Left colon (tissue), 2 donors: Measurements from ENCODE around the gene TMEM72. TPM values are rescaled to one million over a fixed set of nuclear protein-coding genes. Genes with fewer than 3 reads are reported as not detected.
A peak's percentile ranks its signal among the peaks of the same experiment; 100 is the strongest.

Source experiments
- ATAC-seq: fragments of 200-7000 bp; cut with Tn5 transposase; one replicate; pipeline ENCODE4 v1.9.1; 2020; ENCODE audit warnings: mild to moderate bottlenecking, moderate library complexity
- DNase-seq, 2 donors: peaks; one replicate each; pipeline ENCODE4 v3.0.0-alpha.2; 2020
- intact Hi-C, 2 donors: fragments of 100-400 bp; cut with DNase I in 1 of 2; cut with micrococcal nuclease in 1 of 2; formaldehyde crosslinking; loops; one replicate each; pipeline versions ENCODE4 v1.11.2 to v1.14.0; 2022; cut with DNase I, micrococcal nuclease
- total RNA-seq, 2 donors: library from RNA; stranded (reverse); fragmentation: NEBNext Ultra II Directional; extraction: Animal tissue kit (Norgen Biotek cat#: 25700); gene quantifications; one replicate each; pipeline ENCODE4 v1.2.1, GENCODE V29; 2021
- donor health status: DM: no; HTN: no; CAD: no.
- donor health status: DM: yes; HTN: yes; CAD: no.

Gene TMEM72
- total RNA-seq, 2 donors from 2014 or later: 25.0 to 33.1 TPM

DNA sequence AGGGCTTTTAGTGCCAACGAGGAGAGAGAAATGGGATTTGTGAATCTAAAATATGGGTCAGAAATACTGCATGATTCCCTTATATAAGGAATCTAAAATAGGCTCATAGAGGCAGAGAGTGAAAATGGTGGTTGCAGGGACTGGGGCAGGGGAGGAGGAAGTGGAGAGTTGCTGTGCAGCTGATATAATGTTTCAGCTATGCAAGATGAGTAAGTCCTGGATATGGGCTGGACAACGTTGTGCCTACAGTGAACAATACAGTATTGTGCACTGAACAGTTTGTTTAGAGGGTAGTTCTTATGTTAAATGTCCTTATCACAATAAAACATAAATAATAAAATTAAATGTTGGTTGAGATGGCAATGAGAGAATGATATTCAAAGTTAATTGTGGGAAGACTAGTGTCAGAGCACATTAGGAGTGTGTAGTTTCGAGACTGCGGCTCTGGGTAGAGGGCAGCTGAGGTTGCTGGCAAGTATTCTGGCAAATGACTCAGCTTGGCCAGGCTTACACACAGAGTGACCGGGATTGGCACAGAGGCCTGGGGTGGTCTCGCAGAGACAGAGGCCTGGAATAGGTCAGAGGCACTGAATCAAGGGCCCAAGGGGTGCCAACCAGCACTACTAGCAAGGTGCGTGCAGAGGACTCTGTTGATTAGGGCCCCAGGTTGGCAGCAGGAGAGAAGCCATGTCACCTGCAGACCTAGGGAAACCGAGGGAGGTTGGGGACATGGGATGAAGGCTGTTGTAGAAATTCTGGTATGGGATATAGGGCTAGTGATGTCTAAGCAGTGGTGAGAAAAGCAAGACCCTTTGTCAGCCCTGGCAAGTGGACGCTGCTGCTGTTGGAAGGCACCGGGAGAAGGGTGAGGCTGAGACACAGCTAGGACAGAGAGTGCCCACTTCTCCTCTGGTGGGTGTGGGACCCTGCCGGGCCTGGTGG is 70.3 kb downstream of the TMEM72 start:
- ATAC-seq (peak; percentile 62), DNase-seq (no peak)
- intact Hi-C loops: no loop called here

DNA sequence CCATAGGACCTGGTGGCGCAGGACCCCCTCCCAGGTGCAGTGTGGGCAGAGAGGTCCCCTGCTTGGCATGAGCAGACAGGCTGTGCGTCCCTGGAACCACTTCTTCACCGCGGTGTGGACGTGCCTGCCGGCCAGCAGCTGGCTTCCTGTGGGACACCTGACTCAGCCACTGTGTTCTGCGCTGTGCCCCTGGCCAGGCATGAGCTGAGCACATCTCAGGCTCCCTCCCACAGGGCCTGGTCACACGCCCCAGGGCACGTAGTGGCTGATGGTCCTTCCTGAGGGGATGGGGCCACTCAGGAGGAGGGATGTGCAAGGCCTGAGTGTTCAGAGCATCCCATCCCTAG is 71.0 kb downstream of the TMEM72 start:
- DNase-seq (no peak), ATAC-seq (no peak)
- intact Hi-C loops: no loop called here

DNA sequence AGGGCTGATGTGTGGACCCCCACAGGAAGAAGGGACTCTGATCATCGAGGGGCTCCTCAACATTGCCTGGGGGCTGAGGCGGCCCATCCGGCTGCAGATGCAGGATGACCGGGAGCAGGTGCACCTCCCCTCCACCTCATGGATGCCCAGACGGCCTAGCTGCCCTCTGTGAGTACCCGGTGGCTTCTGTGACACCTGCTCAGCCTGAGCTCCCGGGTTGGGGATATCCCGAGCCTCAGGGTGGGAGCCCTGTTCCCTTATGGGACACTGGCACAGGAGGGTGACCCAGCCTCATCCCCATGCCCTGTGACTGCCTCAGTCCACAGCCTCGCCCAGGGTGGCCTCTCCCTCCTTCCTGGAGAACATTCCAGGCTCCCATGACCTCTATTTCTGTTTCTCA is 71.4 kb downstream of the TMEM72 start:
- DNase-seq (peak in 1 of 2 donors; percentile 29), ATAC-seq (no peak)
- intact Hi-C loops: no loop called here

DNA sequence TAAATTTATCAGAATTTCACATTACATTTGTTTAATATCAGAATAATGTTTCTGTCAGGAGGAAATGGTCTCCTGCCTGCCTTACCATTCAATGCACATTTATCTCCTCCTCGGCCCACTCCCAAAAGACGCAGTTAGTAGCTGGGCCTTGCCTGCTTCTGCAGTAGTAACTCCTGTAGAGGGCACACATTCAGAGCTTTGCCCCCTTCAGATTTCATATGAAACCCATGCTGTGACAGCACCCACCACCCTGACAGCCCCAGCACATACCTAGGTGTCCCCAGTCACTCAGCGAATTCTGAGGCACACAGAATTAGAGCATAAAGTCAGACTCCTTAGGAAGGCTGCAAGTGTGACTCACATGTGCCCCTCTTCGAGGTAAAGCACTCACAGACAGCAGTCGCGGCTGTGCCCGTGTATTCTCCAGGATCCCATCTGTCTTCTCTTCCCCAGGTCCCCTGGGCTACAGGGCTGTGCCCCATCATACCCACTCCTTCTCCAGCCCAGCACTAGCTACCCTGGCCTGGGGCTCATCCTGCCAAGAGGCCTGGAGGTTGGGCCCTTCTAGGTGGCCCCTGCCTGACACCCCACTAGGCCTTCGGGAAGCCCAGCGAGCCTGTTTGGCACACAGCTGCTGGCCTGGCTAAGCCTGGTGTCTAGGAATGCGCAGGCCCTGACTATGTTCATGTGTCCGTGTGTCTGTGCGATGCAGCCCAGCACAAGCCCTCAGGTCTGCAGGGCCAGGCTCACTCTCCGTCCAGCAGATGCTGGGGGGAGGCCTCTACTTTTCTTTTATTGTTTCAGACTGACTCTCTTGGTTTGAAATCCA is 72.1 kb downstream of the TMEM72 start:
- no peak for ATAC-seq
- intact Hi-C loops: no loop called here
- peak; percentile 2 to 24 for DNase-seq

DNA sequence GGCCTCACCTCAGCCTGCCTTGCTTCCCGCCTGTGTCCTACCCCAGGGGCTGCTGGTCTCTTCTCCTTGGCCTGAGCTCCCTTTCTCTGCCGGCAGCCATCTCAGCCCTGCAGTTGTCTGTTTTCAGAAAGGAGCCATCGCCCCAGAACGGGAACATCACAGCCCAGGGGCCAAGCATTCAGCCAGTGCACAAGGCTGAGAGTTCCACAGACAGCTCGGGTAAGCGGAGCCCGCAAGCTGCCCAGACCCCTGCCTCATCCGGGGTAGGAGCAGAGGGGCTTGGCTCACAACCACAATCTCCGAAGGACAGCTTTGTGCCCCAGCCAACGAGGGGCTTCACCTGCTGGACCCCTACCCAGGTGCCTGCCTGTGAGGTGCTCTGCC is 72.8 kb downstream of the TMEM72 start:
- DNase-seq (peak; percentile 3 to 11), ATAC-seq (no peak)
- intact Hi-C loops: no loop called here

DNA sequence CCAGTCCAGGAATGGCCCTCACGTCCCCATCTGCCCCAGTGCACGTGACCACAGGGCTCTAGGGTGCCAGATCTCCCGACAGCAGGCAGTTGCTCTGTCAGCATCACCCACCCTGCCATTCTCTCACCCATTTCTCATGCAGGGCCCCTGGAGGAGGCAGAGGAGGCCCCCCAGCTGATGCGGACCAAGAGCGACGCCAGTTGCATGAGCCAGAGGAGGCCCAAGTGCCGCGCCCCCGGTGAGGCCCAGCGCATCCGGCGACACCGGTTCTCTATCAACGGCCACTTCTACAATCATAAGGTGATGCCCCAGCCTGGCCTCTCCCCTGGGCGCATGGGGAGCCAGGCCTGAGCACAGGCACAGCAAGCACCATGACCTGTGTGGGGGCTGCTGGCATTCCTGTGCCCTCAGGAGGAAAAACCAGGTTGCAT is 73.5 kb downstream of the TMEM72 start:
- ATAC-seq: no peak
- intact Hi-C loops: no loop called here
- DNase-seq: peak in 1 of 2 donors; percentile 19

DNA sequence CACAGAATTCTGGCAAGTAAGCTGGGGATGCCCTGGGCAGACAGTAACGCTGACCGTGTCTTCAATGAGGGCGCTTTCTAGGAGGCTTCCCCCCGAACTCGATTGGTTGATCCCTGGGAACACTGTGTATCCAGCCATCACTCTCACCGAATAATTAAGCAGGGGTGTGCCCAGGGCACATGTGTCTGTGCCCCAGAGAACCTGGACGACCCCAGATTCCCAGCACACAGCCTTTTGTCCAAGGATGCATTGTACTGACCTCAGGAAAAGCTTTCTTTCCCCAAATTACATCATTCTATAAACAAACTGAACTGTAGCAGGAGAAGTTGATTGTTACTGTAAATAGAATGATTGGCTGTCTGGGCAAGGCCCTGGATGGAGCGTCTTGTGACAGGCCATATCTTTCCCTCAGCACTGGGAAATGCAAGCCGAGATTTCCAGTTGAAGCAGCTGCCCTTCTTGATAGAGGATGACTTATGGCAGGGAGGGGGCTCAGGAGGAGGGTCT is 74.1 kb downstream of the TMEM72 start:
- ATAC-seq (no peak), DNase-seq (peak in 1 of 2 donors; percentile 18)
- intact Hi-C loops: no loop called here

DNA sequence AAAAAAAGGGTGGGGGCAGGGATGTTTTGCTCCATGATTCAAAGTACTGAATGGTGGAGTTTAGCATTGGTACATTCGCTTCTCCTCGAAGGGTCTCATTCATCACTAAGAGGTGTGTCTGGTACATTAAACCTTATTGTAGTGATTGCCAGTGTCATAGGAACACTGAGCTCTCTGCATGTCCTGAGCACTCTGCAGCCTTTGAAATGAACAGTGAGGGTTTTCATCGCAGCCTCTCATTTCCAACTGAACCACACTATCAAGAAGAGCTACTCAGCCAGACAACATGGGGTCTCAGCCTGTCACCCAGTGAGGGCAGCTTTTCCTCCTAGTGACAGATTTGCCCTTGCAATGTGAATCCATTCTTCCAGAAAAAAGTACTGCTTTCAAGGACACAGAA is 75.0 kb downstream of the TMEM72 start:
- ATAC-seq: no peak
- intact Hi-C loops: no loop called here
- no peak for DNase-seq

Other genes with a start within 250 kb of the TMEM72 start
- gene RASSF4, start 48.5 kb downstream of the TMEM72 start, total RNA-seq: 10 to 100 TPM; 29.4 to 44.7 TPM
- 10 to 100 TPM; 13.4 to 17.1 TPM for gene DEPP1, start 67.5 kb downstream of the TMEM72 start, total RNA-seq
- 10 to 100 TPM in 1 of 2 donors, 1 to 10 TPM in 1; 9.8 to 15.7 TPM for gene ZNF22, start 89.6 kb downstream of the TMEM72 start, total RNA-seq